PC-3 (cell line): Measurements from ENCODE around the gene GYPC.

Experiments
- CTCF ChIP-seq: fragments of 300-600 bp; sonication (generic); conservative IDR thresholded peaks from 2 replicates; pipeline ENCODE4 v1.5.1; 2017; ENCODE audit warnings: antibody characterized with exemption, low read depth, mild to moderate bottlenecking, low read length
- EZH2 ChIP-seq: fragments of 300-600 bp; sonication (generic); IDR thresholded peaks from one replicate; pipeline ENCODE4 v1.6.1; 2017; ENCODE audit warnings: antibody characterized with exemption, mild to moderate bottlenecking, low read length; ENCODE audit not compliant: unreplicated experiment
- EZH2phosphoT487 ChIP-seq: fragments of 300-600 bp; sonication (generic); IDR thresholded peaks from 2 replicates; pipeline ENCODE4 v1.6.1; 2018; ENCODE audit warnings: mild to moderate bottlenecking, antibody characterized with exemption, low read length, borderline replicate concordance

GRCh38 chr2:126665483-126665882, 9.5 kb downstream of the GYPC start:
- TF ChIP-seq CTCF = no peak
- no peak for TF ChIP-seq EZH2phosphoT487
- TF ChIP-seq EZH2 = no peak
